SK-N-SH (cell line): ENCODE measurements around the gene GTPBP4. TPM values are rescaled to one million over a fixed set of nuclear protein-coding genes. Genes with fewer than 3 reads are reported as not detected.

Source experiments
- CTCF ChIA-PET: fragments of 300-600, 350-600 bp; formaldehyde crosslinking; extraction: SDS; loops from one replicate; lab custom pipeline; 2021; lab: Yijun Ruan, JAX
- POLR2A ChIA-PET: fragments of 350-600 bp; sonication (Branson Sonifier 250); formaldehyde crosslinking; extraction: SDS; loops from one replicate; lab custom pipeline; 2020; ENCODE audit warnings: antibody characterized with exemption, inconsistent platforms; lab: Yijun Ruan, JAX
- DNase-seq: peaks from one replicate; pipeline ENCODE4 v3.0.0; 2012
- H2AFZ ChIP-seq: fragments of 200-600 bp; sonication (generic); 2 replicates; pipeline ENCODE4 v1.8.1; 2016; ENCODE audit warnings: antibody characterized with exemption, mild to moderate bottlenecking, low read depth
- H3F3A ChIP-seq: fragments of 200-600 bp; sonication (generic); replicated peaks from 2 replicates; pipeline ENCODE3; 2016; ENCODE audit warnings: antibody characterized with exemption, mild to moderate bottlenecking; ENCODE audit not compliant: insufficient read depth
- H3K27ac ChIP-seq, 2 experiments: fragments of 200-500 bp in 1 of 2; fragments of 200-600 bp in 1 of 2; sonication (Bioruptor generic) in 1 of 2; sonication (generic), shearing (Covaris generic) in 1 of 2; 2 replicates each; pipeline versions ENCODE4 v1.5.1 to v1.6.1; 2014 to 2016; ENCODE audit warnings: low read depth in 2 of 2, inconsistent platforms in 1 of 2, low read length in 1 of 2, mild to moderate bottlenecking in 1 of 2, mixed read lengths in 1 of 2
- H3K27me3 ChIP-seq: fragments of 200-600 bp; sonication (generic), shearing (Covaris generic); 2 replicates; pipeline ENCODE4 v1.6.1; 2016; ENCODE audit warnings: mixed run types; ENCODE audit not compliant: insufficient read depth
- H3K36me3 ChIP-seq, 2 experiments: fragments of 200-500 bp in 1 of 2; fragments of 200-600 bp in 1 of 2; sonication (Bioruptor generic) in 1 of 2; sonication (generic) in 1 of 2; replicated peaks in 1 of 2; 2 replicates each; pipeline versions ENCODE3 to v1.5.1; 2014 to 2016; ENCODE audit warnings: low read length in 1 of 2, mild to moderate bottlenecking in 1 of 2; ENCODE audit not compliant: insufficient read depth in 2 of 2, control insufficient read depth in 1 of 2
- H3K4me1 ChIP-seq, 2 experiments: fragments of 200-500 bp in 1 of 2; fragments of 200-600 bp in 1 of 2; sonication (Bioruptor generic) in 1 of 2; sonication (generic), shearing (Covaris generic) in 1 of 2; 2 replicates each; pipeline versions ENCODE4 v1.5.1 to v1.6.1; 2014 to 2016; ENCODE audit warnings: low read depth in 1 of 2, low read length in 1 of 2, mixed run types in 1 of 2; ENCODE audit not compliant: insufficient read depth in 2 of 2, control insufficient read depth in 1 of 2
- H3K4me2 ChIP-seq: fragments of 200-600 bp; sonication (generic), shearing (Covaris generic); 2 replicates; pipeline ENCODE4 v1.6.1; 2017; ENCODE audit warnings: mixed run types
- H3K4me3 ChIP-seq, 2 experiments: fragments of 200-500 bp in 1 of 2; fragments of 200-600 bp in 1 of 2; sonication (Bioruptor generic) in 1 of 2; sonication (generic), shearing (Covaris generic) in 1 of 2; 2 replicates each; pipeline versions ENCODE4 v1.5.1 to v1.8.1; 2014 to 2016; ENCODE audit warnings: low read depth in 2 of 2, inconsistent platforms in 1 of 2, low read length in 1 of 2, mild to moderate bottlenecking in 1 of 2, mixed read lengths in 1 of 2, moderate library complexity in 1 of 2
- H3K79me2 ChIP-seq: fragments of 200-600 bp; sonication (generic); 2 replicates; pipeline ENCODE4 v1.8.1; 2017; ENCODE audit warnings: mild to moderate bottlenecking; ENCODE audit not compliant: insufficient read depth
- H3K9ac ChIP-seq: fragments of 200-600 bp; sonication (generic); 2 replicates; pipeline ENCODE4 v1.6.1; 2017; ENCODE audit warnings: mixed run types
- H3K9me2 ChIP-seq: fragments of 200-600 bp; sonication (generic); 2 replicates; pipeline ENCODE4 v1.6.1; 2017; ENCODE audit warnings: mixed run types
- H3K9me3 ChIP-seq: fragments of 200-600 bp; sonication (generic); 2 replicates; pipeline ENCODE4 v1.6.1; 2017; ENCODE audit warnings: mixed run types, mild to moderate bottlenecking, moderate library complexity
- H4K20me1 ChIP-seq: fragments of 200-600 bp; sonication (generic); 2 replicates; pipeline ENCODE4 v1.6.1; 2017; ENCODE audit warnings: mild to moderate bottlenecking, mixed run types; ENCODE audit not compliant: insufficient read depth
- FOXM1 ChIP-seq: IDR thresholded peaks from 2 replicates; pipeline ENCODE4 v1.4.0; 2012; ENCODE audit warnings: low read depth, mild to moderate bottlenecking
- GATA2 ChIP-seq: sonication (generic); formaldehyde crosslinking; IDR thresholded peaks from 2 replicates; pipeline ENCODE4 v1.5.0; 2020; ENCODE audit warnings: mild to moderate bottlenecking, missing genetic modification reagents
- MXI1 ChIP-seq: IDR thresholded peaks from 2 replicates; pipeline ENCODE4 v1.6.1; 2012; ENCODE audit warnings: mild to moderate bottlenecking, low read depth, low read length, improper control_type of control experiment
- PBX3 ChIP-seq: IDR thresholded peaks from 2 replicates; pipeline ENCODE4; 2012
- POLR2AphosphoS5 ChIP-seq: IDR thresholded peaks from 2 replicates; pipeline ENCODE4 v1.6.1; 2012; ENCODE audit warnings: low read depth, low read length
- REST ChIP-seq: IDR thresholded peaks from 2 replicates; pipeline ENCODE4 v1.6.1; 2012; ENCODE audit warnings: mild to moderate bottlenecking, low read depth, low read length, moderate library complexity
- RXRA ChIP-seq: IDR thresholded peaks from 2 replicates; pipeline ENCODE4 v1.4.0; 2012; ENCODE audit warnings: low read depth, mild to moderate bottlenecking, borderline replicate concordance
- TAF1 ChIP-seq: IDR thresholded peaks from 2 replicates; pipeline ENCODE4 v1.6.1; 2012; ENCODE audit warnings: low read depth, mild to moderate bottlenecking, low read length, moderate library complexity, borderline replicate concordance
- USF1 ChIP-seq: IDR thresholded peaks from 2 replicates; pipeline ENCODE4 v1.4.0; 2012; ENCODE audit warnings: low read depth, borderline replicate concordance
- USF2 ChIP-seq: fragments of 150-350 bp; IDR thresholded peaks from 2 replicates; pipeline ENCODE4 v1.6.1; 2017; ENCODE audit warnings: antibody characterized with exemption, low read length, low read depth, borderline replicate concordance
- WGBS: methylation state at CpG from one replicate; pipeline ENCODE4 v1.1.6; 2017; ENCODE audit warnings: low lambda C conversion rate; 5-methylcytosine and 5-hydroxymethylcytosine counted together
- polyA plus RNA-seq, 3 experiments: library from polyadenylated mRNA; depleted of rRNA; stranded (reverse); fragments of >200 nt; gene quantifications; 2 replicates each; pipeline ENCODE4 v1.2.3, GENCODE V29; 2012

Gene GTPBP4
- polyA plus RNA-seq, 1 of the 3 experiments (the other 2 are of a cell fraction) = 36.6 TPM

- H3K4me1 ChIP-seq = peaks cover 3 to 13% of the 10 kb centered on the region in 2 experiments; a peak in 2 of 4 replicates
- no peaks in the 10 kb centered on the region; the same call in 1 of the 2 replicates for H3K9me3 ChIP-seq
- peaks cover 2% of the 10 kb centered on the region; the same call in 1 of the 2 replicates for H4K20me1 ChIP-seq
- H3K27me3 ChIP-seq = no peaks in the 10 kb centered on the region
- no peak for DNase-seq
- H3K9ac ChIP-seq = no peak overlapping the region
- TF ChIP-seq POLR2AphosphoS5 = no peak
- TF ChIP-seq GATA2 (CRISPR knock-in tag) = no peak
- no peak for TF ChIP-seq MXI1
- TF ChIP-seq TAF1 = no peak
- no peak for TF ChIP-seq PBX3
- no peaks in the 10 kb centered on the region for H3K9me2 ChIP-seq
- no peak overlapping the region; the same call in 1 of the 2 replicates for H3K4me2 ChIP-seq
- H3F3A ChIP-seq = peaks cover 16% of the 10 kb centered on the region
- peaks cover 0 to 6% of the 10 kb centered on the region in 2 experiments for H3K36me3 ChIP-seq
- 71% methylated on average over 9 of the region's 9 CpGs for whole genome bisulfite sequencing
- H3K79me2 ChIP-seq = peaks cover 30% of the 10 kb centered on the region
- H3K4me3 ChIP-seq = no peak overlapping the region
- ChIA-PET POLR2A (no interaction called here), CTCF (interaction anchor here (1.7 kb wide), 1 partner anchor 11 kb away, joined by 4 read pairs; no protein-coding TSS in a partner anchor)
- H2AFZ ChIP-seq = no peak overlapping the region
- H3K27ac ChIP-seq = no peak overlapping the region
Measured at GRCh38 chr10:983971-984655, 4.1 kb upstream of the GTPBP4 start.

- ChIA-PET POLR2A (interaction anchor here (0.7 kb wide), 1 partner anchor 54 kb away, joined by 3 read pairs; the partner anchor contains the start of gene LARP4B), CTCF (interaction anchor here (0.9 kb wide), 1 partner anchor 10 kb away, joined by 3 read pairs; no protein-coding TSS in a partner anchor)
- H3K36me3 ChIP-seq = peaks cover 0 to 11% of the 10 kb centered on the region in 2 experiments
- no peak overlapping the region for H2AFZ ChIP-seq
- H3K4me1 ChIP-seq = peaks cover 10 to 13% of the 10 kb centered on the region in 2 experiments; a peak in 2 of 4 replicates
- no peak overlapping the region for H3K4me2 ChIP-seq
- no peak for TF ChIP-seq REST
- no peak for TF ChIP-seq USF1
- TF ChIP-seq USF2 = no peak
- no peak for TF ChIP-seq RXRA
- TF ChIP-seq FOXM1 = no peak
- H3K9me2 ChIP-seq = no peaks in the 10 kb centered on the region
- peaks cover 43% of the 10 kb centered on the region for H3K79me2 ChIP-seq
- 93% methylated on average over 2 of the region's 2 CpGs for WGBS
- peaks cover 14% of the 10 kb centered on the region for H4K20me1 ChIP-seq
- H3K9ac ChIP-seq = no peak overlapping the region
- no peak for DNase-seq
- no peaks in the 10 kb centered on the region for H3K27me3 ChIP-seq
- no peaks in the 10 kb centered on the region; the same call in 1 of the 2 replicates for H3K9me3 ChIP-seq
- H3K4me3 ChIP-seq = no peak overlapping the region
- peaks cover 16% of the 10 kb centered on the region for H3F3A ChIP-seq
- H3K27ac ChIP-seq = no peak overlapping the region
Measured at GRCh38 chr10:985361-985760, 2.9 kb upstream of the GTPBP4 start.
